Activated CD4-positive, alpha-beta T cell treated with anti-CD3 and anti-CD28 coated beads, Interleukin-2, Interleukin-6, amounts not matched to agents 100 ng/mL and 50 ng/mL, durations not matched to agents 16 hours and 8 hours (primary cell): ENCODE measurements around the gene MATN3.

ENCODE experiments used
- DNase-seq: peaks from one replicate; pipeline ENCODE4 v3.0.0-alpha.2; 2020

The MATN3 gene

DNA sequence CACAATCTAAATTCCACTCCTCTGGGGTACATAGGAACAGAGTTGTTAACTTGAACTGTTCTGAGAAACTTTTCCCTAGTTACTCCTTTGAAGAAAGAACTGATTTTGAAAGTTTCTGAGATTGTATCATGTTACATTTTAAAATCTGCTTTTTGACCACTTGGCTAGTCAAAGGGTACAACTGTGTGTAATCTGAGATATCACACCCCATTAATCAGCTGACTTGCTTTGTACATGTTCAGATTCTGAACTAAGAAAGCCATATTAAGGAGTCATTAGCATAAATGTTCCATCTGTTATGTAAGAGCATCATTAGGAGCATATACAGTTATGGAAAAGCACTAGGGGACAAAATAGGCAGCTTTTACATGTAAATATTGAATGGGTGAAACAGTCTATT is 18.7 kb downstream of the MATN3 start:
- DNase-seq: no peak

DNA sequence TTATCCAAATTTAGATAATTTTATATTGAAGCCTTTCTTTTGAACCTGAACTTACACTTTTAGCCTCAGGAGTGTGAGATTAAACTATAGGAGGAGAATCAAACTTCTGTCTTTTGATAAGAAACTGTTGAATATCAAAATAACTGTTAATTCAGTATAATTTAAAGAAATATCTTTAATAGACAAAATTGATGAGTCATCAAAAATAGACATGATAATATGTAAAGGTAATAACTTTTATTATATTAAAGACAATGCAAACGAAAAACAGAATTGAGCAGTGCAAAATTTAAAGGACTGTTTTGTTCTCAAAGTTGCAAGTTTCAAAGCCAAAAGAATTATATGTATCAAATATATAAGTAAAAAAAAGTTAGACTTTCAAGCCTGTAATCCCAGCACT is 20.6 kb downstream of the MATN3 start:
- no peak for DNase-seq

DNA sequence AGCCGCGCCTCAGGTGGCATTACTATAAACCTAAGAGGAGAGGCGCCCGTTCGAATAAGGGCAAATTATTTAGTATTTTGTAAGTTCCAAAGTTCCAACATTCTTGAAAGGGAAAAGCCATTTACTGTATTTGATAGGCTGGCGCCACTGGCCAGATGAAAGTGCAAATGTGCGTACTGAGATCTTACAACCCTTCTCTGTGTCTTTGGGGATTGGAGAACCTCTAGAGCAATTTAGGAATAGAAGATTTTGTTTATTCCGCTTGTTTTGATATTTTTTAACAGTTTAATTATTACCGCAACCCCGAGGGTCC is 22.1 kb downstream of the MATN3 start:
- no peak for DNase-seq

GRCh38 chr2:19989667-19990415 is 22.6 kb downstream of the MATN3 start, which contains the start of gene WDR35:
Gene WDR35, minus strand, starts transcription at chr2:19990105. Its CDS starts 90 bp downstream, at chr2:19990015.
- DNase-seq: peak; percentile 95

GRCh38 chr2:19989342-19989666 is 23.2 kb downstream of the MATN3 start:
- no peak for DNase-seq

- no peak for DNase-seq
These were observed 23.9 kb downstream of the MATN3 start for GRCh38 chr2:19988600-19988999.

DNA sequence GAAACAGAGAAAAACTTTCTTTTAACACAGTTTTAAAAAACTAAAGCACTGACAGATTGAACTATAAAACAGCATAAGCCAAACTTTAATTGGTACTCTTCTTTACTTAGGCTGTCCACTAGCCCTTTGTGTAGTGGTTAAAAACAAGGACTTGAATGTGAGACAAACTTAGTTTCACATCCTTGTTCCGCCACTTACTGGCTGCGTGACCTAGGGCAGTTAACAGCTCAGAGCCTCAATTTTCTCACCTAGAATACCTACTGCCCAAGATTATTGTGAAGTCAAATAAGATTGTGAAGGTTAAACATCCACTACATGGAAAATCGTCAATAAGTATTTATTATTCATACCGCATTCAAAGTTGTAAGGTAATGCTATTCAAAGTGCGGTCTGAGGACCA is 24.5 kb downstream of the MATN3 start:
- DNase-seq: no peak

GRCh38 chr2:19982268-19982667 is 30.2 kb downstream of the MATN3 start:
- DNase-seq: no peak

DNA sequence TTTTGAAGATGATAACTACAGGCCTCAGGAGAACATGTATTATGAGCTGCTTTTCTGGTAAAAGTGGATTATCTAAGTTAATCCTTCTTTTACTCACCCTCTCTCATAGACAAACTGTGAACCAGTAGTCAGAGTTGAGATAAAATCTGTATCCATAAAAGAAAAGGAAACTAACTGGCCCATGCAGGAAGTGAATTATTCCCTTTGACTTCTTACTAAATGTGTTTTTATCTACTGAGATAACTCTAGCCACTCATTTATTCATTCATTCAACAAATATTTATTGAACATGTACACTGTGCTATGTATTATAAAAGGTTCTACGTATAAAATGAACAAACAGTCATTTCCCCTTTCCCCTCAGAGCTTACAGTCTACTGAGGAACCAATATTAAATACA is 32.5 kb downstream of the MATN3 start:
- DNase-seq: no peak

DNA sequence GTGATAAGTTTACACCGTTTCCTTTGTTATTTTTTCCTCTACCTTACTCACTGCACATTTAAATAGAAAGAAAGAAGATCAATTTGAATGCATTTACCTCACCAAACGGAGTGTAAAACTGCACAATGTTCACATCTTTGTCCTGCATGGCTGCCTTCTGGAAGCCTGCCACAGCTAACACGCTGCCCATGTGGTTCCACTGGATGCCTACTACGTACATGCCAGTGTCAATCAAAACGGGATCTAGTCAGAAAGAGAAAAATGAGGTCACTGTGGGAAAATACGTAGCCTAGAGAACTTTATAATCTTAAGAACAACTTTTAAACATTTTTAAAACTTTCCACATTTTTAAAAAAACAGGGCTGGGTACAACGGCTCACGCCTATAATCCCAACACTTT is 39.0 kb downstream of the MATN3 start:
- no peak for DNase-seq

- peak; percentile 10 for DNase-seq
These were observed 40.8 kb downstream of the MATN3 start for GRCh38 chr2:19971691-19972090.

DNA sequence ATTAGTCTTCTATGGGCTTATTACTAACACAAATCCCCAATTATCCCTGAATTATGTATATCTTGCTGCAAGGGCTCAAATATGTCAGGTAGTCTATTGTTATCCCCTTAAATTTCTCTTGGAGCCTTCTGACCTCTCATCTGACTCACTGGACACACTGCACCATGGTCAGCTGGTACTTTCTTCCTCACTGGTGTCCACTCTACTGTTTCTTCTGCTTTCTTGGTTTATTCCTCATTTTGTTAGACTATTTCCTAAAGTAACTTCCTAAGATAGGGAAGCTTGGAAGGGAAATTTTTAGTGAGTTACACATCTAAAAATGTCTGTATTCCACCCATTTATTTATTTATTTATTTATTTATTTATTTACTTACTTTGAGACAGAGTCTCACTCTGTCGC is 49.1 kb downstream of the MATN3 start:
- DNase-seq: no peak

DNA sequence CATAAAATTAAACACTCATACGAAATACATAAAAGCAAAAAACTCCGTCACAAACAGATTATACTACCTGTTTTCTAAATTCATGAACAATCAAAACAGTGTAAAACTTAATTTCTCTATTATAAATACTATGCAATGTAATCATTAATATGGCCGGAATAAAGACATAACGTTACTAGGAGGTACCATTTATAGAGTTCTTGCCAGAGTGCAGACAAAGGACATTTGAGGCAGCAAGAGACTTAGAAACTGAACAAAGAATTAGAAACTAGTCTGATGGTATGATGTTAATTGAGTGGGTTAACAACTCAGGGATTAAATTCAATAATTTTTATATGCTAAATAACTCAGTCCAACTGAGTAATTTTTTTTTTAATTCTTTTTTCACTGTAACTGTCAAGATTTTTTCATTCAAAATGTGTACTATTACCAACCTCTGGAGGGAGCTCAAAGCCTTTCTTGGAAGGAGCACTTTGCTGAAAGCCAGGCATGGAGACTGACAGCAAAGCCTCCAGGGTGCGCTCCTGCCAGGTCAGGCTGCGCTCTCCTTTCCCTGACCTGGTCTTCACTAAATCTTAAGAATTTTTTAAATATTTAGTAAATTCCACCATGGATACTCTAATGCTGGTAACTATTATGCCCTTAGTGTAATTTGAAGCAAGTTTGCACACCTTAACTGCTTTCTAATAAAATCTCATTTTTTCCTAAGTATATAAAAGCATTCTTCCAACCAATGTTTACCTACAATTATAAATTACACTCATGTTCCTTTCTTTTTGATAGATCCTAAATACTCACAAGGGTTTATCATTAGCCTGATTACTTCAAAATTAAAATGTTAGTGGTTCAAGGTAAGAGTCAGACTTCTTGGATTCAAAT is 56.7 kb downstream of the MATN3 start:
- peak; percentile 67 for DNase-seq

GRCh38 chr2:19949071-19949470 is 63.4 kb downstream of the MATN3 start:
- no peak for DNase-seq

- no peak for DNase-seq
These were observed 65.1 kb downstream of the MATN3 start for GRCh38 chr2:19947184-19947940.

DNA sequence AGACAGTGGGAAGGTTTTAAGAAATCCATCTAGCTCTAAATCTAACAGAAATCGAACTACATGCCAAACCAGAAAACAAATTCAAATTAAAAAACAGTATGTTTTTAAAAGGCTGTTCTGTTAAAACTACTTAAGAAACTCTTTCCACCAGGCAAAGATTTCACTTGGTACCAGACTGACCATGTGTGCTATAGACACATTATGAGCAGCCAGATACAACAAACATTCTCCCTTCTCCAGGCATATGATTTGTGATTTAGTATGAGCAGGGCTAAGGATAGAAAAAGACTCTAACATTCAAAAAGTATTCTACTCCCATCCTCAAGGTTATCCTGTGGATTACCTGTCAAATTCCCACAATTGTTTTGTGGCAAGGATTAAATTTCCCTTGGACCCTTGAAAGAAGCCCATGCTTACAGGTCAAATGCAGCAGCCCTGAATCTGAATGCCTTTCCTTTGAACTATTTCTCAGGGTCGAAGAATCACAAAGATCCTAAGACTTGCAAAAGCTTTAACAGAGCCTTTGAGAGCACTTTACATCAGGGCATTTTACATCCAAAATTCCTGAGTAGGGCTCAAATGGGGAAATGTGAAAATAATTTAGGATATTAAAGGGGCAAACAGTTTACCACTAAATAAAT is 68.1 kb downstream of the MATN3 start:
- DNase-seq: no peak

GRCh38 chr2:19943189-19943588 is 69.3 kb downstream of the MATN3 start:
- DNase-seq: no peak

- no peak for DNase-seq
These were observed 70.3 kb downstream of the MATN3 start for GRCh38 chr2:19942199-19942598.
